BLaER1 (cell line): ENCODE results near the gene SDK2.
A peak's percentile ranks its signal among the peaks of the same experiment; 100 is the strongest.

Experiments used
- H3K27ac ChIP-seq: shearing (Covaris generic); formaldehyde crosslinking; 2 replicates; pipeline ENCODE4 v1.8.1; 2022
- H3K27me3 ChIP-seq: shearing (Covaris generic); formaldehyde crosslinking; 2 replicates; pipeline ENCODE4 v1.8.1; 2022
- H3K36me3 ChIP-seq: shearing (Covaris generic); formaldehyde crosslinking; 2 replicates; pipeline ENCODE4 v1.8.1; 2022
- H3K4me1 ChIP-seq: shearing (Covaris generic); formaldehyde crosslinking; 2 replicates; pipeline ENCODE4 v1.8.1; 2022
- H3K4me2 ChIP-seq: shearing (Covaris generic); formaldehyde crosslinking; 2 replicates; pipeline ENCODE4 v1.8.1; 2022
- H3K4me3 ChIP-seq: shearing (Covaris generic); formaldehyde crosslinking; 2 replicates; pipeline ENCODE4 v1.8.1; 2022
- H3K9ac ChIP-seq: shearing (Covaris generic); formaldehyde crosslinking; 2 replicates; pipeline ENCODE4 v1.8.1; 2022
- H3K9me3 ChIP-seq: shearing (Covaris generic); formaldehyde crosslinking; 2 replicates; pipeline ENCODE4 v1.8.1; 2022
- H4K20me1 ChIP-seq: shearing (Covaris generic); formaldehyde crosslinking; 2 replicates; pipeline ENCODE4 v1.8.1; 2022
- Cebpa-rat ChIP-seq: shearing (Covaris generic); IDR thresholded peaks from 2 replicates; pipeline ENCODE4 v1.8.1; 2022

SDK2 gene

GRCh38 chr17:73348018-73348828 lies 296.0 kb downstream of the SDK2 start:
- no peak overlapping the region for H3K4me3 ChIP-seq
- H3K27ac ChIP-seq = no peak overlapping the region
- H3K36me3 ChIP-seq = peaks cover 28% of the 10 kb centered on the region; the same call in 1 of the 2 replicates
- no peak for TF ChIP-seq Cebpa-rat
- no peaks in the 10 kb centered on the region for H4K20me1 ChIP-seq
- no peaks in the 10 kb centered on the region for H3K9me3 ChIP-seq
- no peak overlapping the region for H3K9ac ChIP-seq
- H3K4me2 ChIP-seq = no peak overlapping the region
- no peaks in the 10 kb centered on the region for H3K27me3 ChIP-seq
- H3K4me1 ChIP-seq = peaks cover 11% of the 10 kb centered on the region

DNA sequence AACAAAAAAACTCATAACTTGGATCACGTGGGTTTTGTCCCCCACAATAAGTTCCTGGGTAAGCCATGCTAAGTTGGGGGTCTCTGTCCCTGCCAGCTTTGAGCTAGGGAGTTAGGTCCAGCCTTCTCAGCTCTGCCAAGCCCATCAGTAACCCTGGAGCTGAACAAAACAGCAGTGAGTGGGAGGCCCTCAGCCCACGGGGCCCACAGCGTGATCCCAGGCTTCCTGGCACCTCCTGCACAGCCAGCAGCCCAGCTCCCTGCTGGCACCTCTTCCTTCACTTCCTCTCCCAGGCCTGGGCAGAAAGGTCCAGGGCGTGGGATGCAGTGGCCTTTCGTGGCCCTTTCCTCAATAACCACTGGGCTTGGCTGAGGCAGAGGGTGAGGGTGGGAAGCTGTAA lies 296.9 kb downstream of the SDK2 start:
- H3K36me3 ChIP-seq = peaks cover 28% of the 10 kb centered on the region; the same call in 1 of the 2 replicates
- no peak for TF ChIP-seq Cebpa-rat
- no peak overlapping the region for H3K9ac ChIP-seq
- H4K20me1 ChIP-seq = no peaks in the 10 kb centered on the region
- H3K4me1 ChIP-seq = peaks cover 16% of the 10 kb centered on the region
- H3K27me3 ChIP-seq = no peaks in the 10 kb centered on the region
- H3K4me2 ChIP-seq = no peak overlapping the region
- H3K9me3 ChIP-seq = no peaks in the 10 kb centered on the region
- no peak overlapping the region for H3K27ac ChIP-seq
- no peak overlapping the region for H3K4me3 ChIP-seq

DNA sequence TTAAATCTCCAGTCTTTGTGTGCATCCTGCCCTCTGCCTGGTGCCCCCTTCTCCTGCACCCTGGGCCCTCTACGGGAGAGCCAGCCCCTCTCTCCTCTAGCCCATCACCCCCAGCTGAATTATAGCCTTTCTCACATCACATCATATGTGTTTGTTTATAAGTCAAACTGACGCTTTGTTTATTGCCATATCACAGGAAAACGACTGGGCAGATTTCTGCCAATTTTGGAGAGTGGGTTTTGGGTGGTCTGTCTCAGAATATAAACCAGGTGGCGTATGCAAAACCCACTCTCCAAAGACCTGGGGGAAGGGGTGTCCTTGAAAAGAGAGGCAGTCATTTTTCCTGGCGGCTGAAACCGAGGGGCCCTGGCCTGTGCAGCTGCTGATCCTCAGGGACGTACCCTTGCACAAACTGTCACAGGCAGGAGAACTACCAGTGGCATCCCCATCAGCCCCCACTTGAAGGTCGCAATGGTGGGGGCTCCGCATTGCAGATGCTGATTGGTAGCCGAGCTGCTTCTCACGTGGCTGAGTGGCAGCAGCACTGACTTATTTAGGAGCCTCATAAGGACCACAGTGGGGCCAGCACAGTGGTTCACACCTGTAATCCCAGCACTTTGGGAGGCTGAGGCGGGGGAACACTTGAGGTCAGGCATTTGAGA lies 297.6 kb downstream of the SDK2 start:
- Histone ChIP-seq H3K4me3 (no peak overlapping the region), H3K27me3 (no peaks in the 10 kb centered on the region), H3K4me1 (peaks cover 16% of the 10 kb centered on the region), H3K9me3 (no peaks in the 10 kb centered on the region), H3K36me3 (peaks cover 28% of the 10 kb centered on the region; the same call in 1 of the 2 replicates), H4K20me1 (no peaks in the 10 kb centered on the region), H3K27ac (no peak overlapping the region), H3K4me2 (no peak overlapping the region), H3K9ac (no peak overlapping the region)
- no peak for TF ChIP-seq Cebpa-rat

GRCh38 chr17:73343739-73344454 lies 300.3 kb downstream of the SDK2 start:
- H3K4me3 ChIP-seq = no peak overlapping the region
- H3K9ac ChIP-seq = no peak overlapping the region
- H3K4me1 ChIP-seq = peaks cover 16% of the 10 kb centered on the region
- no peaks in the 10 kb centered on the region for H3K27me3 ChIP-seq
- no peaks in the 10 kb centered on the region for H3K9me3 ChIP-seq
- H3K27ac ChIP-seq = 0 out of 2 replicates have a peak overlapping the region, but pooled peaks have one; percentile 28
- H4K20me1 ChIP-seq = no peaks in the 10 kb centered on the region
- peak overlapping the region; percentile 49 for H3K4me2 ChIP-seq
- H3K36me3 ChIP-seq = peaks cover 15% of the 10 kb centered on the region; the same call in 1 of the 2 replicates
- no peak for TF ChIP-seq Cebpa-rat

DNA sequence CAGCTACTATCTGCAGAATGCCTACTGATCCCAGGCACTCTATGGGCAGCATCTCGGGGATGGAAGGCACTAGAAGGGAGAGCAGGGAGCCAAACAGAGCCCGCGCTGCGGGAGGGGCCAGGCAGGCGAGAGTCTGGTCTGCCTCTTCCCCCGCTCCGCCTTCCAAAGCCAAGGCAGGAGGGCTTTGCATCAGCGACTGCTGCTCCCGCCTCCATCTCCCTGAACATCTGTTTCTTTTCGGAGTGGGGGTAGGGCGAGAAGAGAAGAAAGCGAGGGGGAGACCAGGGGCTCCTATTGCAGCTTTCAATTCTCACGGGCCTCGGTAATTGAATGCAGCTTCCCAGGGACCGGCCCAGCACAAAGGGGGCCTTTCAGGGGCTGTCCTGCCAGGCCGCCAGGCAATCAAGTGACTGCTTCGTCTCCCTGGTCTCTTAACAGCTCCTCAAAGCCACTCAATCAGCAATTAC lies 301.0 kb downstream of the SDK2 start:
- Histone ChIP-seq H3K27ac (peak overlapping the region; percentile 28; the same call in 1 of the 2 replicates), H3K4me2 (peak overlapping the region; percentile 49), H3K4me3 (no peak overlapping the region), H4K20me1 (no peaks in the 10 kb centered on the region), H3K27me3 (no peaks in the 10 kb centered on the region), H3K36me3 (peaks cover 10% of the 10 kb centered on the region; the same call in 1 of the 2 replicates), H3K9me3 (no peaks in the 10 kb centered on the region), H3K9ac (no peak overlapping the region), H3K4me1 (peaks cover 16% of the 10 kb centered on the region)
- no peak for TF ChIP-seq Cebpa-rat

GRCh38 chr17:73342541-73343167 lies 301.6 kb downstream of the SDK2 start:
- peaks cover 16% of the 10 kb centered on the region for H3K4me1 ChIP-seq
- H3K27me3 ChIP-seq = no peaks in the 10 kb centered on the region
- no peak overlapping the region; the same call in 1 of the 2 replicates for H3K27ac ChIP-seq
- no peak overlapping the region for H3K9ac ChIP-seq
- H3K36me3 ChIP-seq = peaks cover 13% of the 10 kb centered on the region; the same call in 1 of the 2 replicates
- TF ChIP-seq Cebpa-rat = no peak
- H3K9me3 ChIP-seq = no peaks in the 10 kb centered on the region
- peak overlapping the region; percentile 49 for H3K4me2 ChIP-seq
- H3K4me3 ChIP-seq = no peak overlapping the region
- H4K20me1 ChIP-seq = no peaks in the 10 kb centered on the region

GRCh38 chr17:73342050-73342522 lies 302.2 kb downstream of the SDK2 start:
- H3K27ac ChIP-seq = no peak overlapping the region
- H3K4me3 ChIP-seq = no peak overlapping the region
- H3K9me3 ChIP-seq = no peaks in the 10 kb centered on the region
- no peak overlapping the region for H3K4me2 ChIP-seq
- no peaks in the 10 kb centered on the region for H4K20me1 ChIP-seq
- no peak for TF ChIP-seq Cebpa-rat
- peaks cover 16% of the 10 kb centered on the region for H3K4me1 ChIP-seq
- H3K36me3 ChIP-seq = peaks cover 13% of the 10 kb centered on the region; the same call in 1 of the 2 replicates
- no peaks in the 10 kb centered on the region for H3K27me3 ChIP-seq
- no peak overlapping the region for H3K9ac ChIP-seq

DNA sequence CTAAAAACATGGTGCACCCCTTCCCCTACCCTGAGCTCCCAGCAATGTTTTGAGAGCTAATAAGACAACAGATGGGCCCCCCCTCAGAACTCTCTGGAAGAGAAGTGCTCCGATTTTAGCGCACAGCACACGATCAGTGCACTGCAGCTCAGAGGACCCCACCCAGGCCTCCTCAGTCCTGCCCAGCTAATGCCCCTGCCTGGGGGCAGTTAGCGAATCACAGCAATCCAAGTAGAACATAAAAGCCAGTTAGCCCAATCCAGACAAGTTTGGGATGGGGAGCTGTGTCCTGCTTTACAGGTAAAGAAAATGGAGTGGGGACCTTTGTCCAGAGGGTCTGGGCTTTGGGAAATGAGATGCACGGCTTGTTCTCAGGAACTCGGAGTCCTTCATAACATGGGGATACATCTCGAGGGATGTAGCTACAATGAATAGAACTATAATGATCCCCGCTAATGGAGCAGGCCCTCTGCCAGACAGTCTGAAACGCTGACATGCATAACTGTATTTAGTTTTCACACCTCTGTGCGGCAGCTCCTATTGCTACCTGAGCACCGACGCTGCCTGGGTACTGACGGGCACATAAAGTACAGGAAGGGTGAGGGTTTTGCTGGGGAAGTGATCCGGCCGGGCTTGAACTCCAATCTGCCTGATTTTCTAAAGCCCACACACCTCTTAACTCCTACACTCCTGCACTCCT lies 302.7 kb downstream of the SDK2 start:
- H3K4me1 ChIP-seq = peaks cover 16% of the 10 kb centered on the region
- H3K9ac ChIP-seq = no peak overlapping the region
- no peaks in the 10 kb centered on the region for H3K9me3 ChIP-seq
- H3K4me2 ChIP-seq = no peak overlapping the region
- no peak for TF ChIP-seq Cebpa-rat
- no peaks in the 10 kb centered on the region for H3K27me3 ChIP-seq
- H3K4me3 ChIP-seq = no peak overlapping the region
- H3K36me3 ChIP-seq = peaks cover 13% of the 10 kb centered on the region; the same call in 1 of the 2 replicates
- no peak overlapping the region for H3K27ac ChIP-seq
- H4K20me1 ChIP-seq = no peaks in the 10 kb centered on the region
